Measurements from ENCODE around the gene NXN. TPM values are rescaled to one million over a fixed set of nuclear protein-coding genes. Genes with fewer than 3 reads are reported as not detected.
A peak's percentile ranks its signal among the peaks of the same experiment; 100 is the strongest.

The NXN gene
- total RNA-seq, 6 donors from 2014 or later = 32.4 to 63.1 (median 52.2) TPM

GRCh38 chr17:819251-819650 lies 160.3 kb downstream of the NXN start:
- Histone ChIP-seq H3K27me3 (no peaks in the 10 kb centered on the region), H3K36me3 (peaks cover 0 to 42% (median 20%) of the 10 kb centered on the region in 4 donors), H3K27ac (no peak overlapping the region), H3K4me1 (no peaks in the 10 kb centered on the region), H3K9me3 (no peaks in the 10 kb centered on the region), H3K4me3 (no peak overlapping the region)
- DNase-seq (no peak), ATAC-seq (ENCODE audit: low FRiP score in 2 of 2) (no peak)
- WGBS, 2 donors = 96 to 99% methylated on average over 17 to 19 of the region's 19 CpGs
- TF ChIP-seq CTCF (IDR thresholded peaks at IDR 0.05) = no peak
- TF ChIP-seq EP300 (IDR thresholded peaks at IDR 0.05) = no peak
- TF ChIP-seq POLR2AphosphoS5 (IDR thresholded peaks at IDR 0.05) = no peak
- no peak for TF ChIP-seq POLR2A (IDR thresholded peaks at IDR 0.05)

- H3K27me3 ChIP-seq = no peaks in the 10 kb centered on the region
- H3K36me3 ChIP-seq = peaks cover 0 to 35% (median 13%) of the 10 kb centered on the region in 4 donors
- no peak overlapping the region for H3K4me3 ChIP-seq
- WGBS, 2 donors = 95% methylated on average over 20 of the region's 20 CpGs
- no peak overlapping the region for H3K27ac ChIP-seq
- H3K9me3 ChIP-seq = no peaks in the 10 kb centered on the region
- no peaks in the 10 kb centered on the region for H3K4me1 ChIP-seq
- ATAC-seq (ENCODE audit: low FRiP score in 2 of 2) (no peak), DNase-seq (no peak)
- TF ChIP-seq POLR2A (IDR thresholded peaks at IDR 0.05) = no peak
- no peak for TF ChIP-seq CTCF (IDR thresholded peaks at IDR 0.05)
- no peak for TF ChIP-seq EP300 (IDR thresholded peaks at IDR 0.05)
- TF ChIP-seq POLR2AphosphoS5 (IDR thresholded peaks at IDR 0.05) = no peak
Measured at GRCh38 chr17:814371-814770, 165.2 kb downstream of the NXN start.

GRCh38 chr17:812638-813204 lies 166.9 kb downstream of the NXN start:
- H3K36me3 ChIP-seq = peaks cover 0 to 30% (median 11%) of the 10 kb centered on the region in 4 donors
- no peaks in the 10 kb centered on the region for H3K27me3 ChIP-seq
- H3K9me3 ChIP-seq = no peaks in the 10 kb centered on the region
- no peak overlapping the region for H3K27ac ChIP-seq
- 90 to 92% methylated on average over 14 of the region's 14 CpGs for WGBS, 2 donors
- no peak for DNase-seq
- TF ChIP-seq POLR2AphosphoS5 (IDR thresholded peaks at IDR 0.05) = no peak
- TF ChIP-seq POLR2A (IDR thresholded peaks at IDR 0.05) = no peak
- no peak for TF ChIP-seq CTCF (IDR thresholded peaks at IDR 0.05)
- no peak for TF ChIP-seq EP300 (IDR thresholded peaks at IDR 0.05)
- ATAC-seq (ENCODE audit: low FRiP score in 2 of 2) = peak in 1 of 2 donors; percentile 30
- no peaks in the 10 kb centered on the region for H3K4me1 ChIP-seq
- H3K4me3 ChIP-seq = no peak overlapping the region

- TF ChIP-seq EP300 (IDR thresholded peaks at IDR 0.05) (no peak), POLR2AphosphoS5 (IDR thresholded peaks at IDR 0.05) (no peak)
- DNase-seq (peak in 1 of 2 donors; percentile 56), ATAC-seq (ENCODE audit: low FRiP score in 2 of 2) (no peak)
- H3K4me1 ChIP-seq = no peaks in the 10 kb centered on the region
- peaks cover 0 to 23% (median 9%) of the 10 kb centered on the region in 4 donors for H3K36me3 ChIP-seq
- no peaks in the 10 kb centered on the region for H3K9me3 ChIP-seq
- no peak overlapping the region for H3K27ac ChIP-seq
- no peaks in the 10 kb centered on the region for H3K27me3 ChIP-seq
- 81 to 91% methylated on average over 15 to 23 of the region's 29 CpGs for WGBS, 2 donors
- H3K4me3 ChIP-seq = no peak overlapping the region
Measured at GRCh38 chr17:811051-811784, 168.4 kb downstream of the NXN start.

GRCh38 chr17:807523-808294 lies 171.9 kb downstream of the NXN start:
- no peak overlapping the region for H3K4me3 ChIP-seq
- H3K9me3 ChIP-seq = no peaks in the 10 kb centered on the region
- H3K27ac ChIP-seq = no peak overlapping the region
- ATAC-seq (ENCODE audit: low FRiP score in 2 of 2) = no peak
- peaks cover 0 to 23% (median 7%) of the 10 kb centered on the region in 4 donors for H3K36me3 ChIP-seq
- H3K4me1 ChIP-seq = no peaks in the 10 kb centered on the region
- no peak for DNase-seq
- no peaks in the 10 kb centered on the region for H3K27me3 ChIP-seq
- TF ChIP-seq POLR2A (IDR thresholded peaks at IDR 0.05) (no peak), EP300 (IDR thresholded peaks at IDR 0.05) (no peak), POLR2AphosphoS5 (IDR thresholded peaks at IDR 0.05) (no peak), CTCF (IDR thresholded peaks at IDR 0.05) (no peak)
- 84 to 93% methylated on average over 5 to 23 of the region's 28 CpGs for WGBS, 2 donors

All from upper lobe of left lung (tissue), 6 donors.